Smooth muscle cell of trachea (primary cell): ENCODE results near the gene PNCK. TPM values are rescaled to one million over a fixed set of nuclear protein-coding genes. Genes with fewer than 3 reads are reported as not detected.

Experiments used
- total RNA-seq: library from RNA; depleted of rRNA; stranded (reverse); fragments of >200 nt; gene quantifications from 2 replicates; pipeline ENCODE4 v1.2.1, GENCODE V29; 2014

The PNCK gene
- 1.2 TPM in 1 of 2 replicates, not detected in the other for total RNA-seq

GRCh38 chrX:153673428-153674218 lies at the start of gene PNCK:
PNCK (minus strand) TSS chrX:153673813; CDS start chrX:153673076, 737 bp downstream.

GRCh38 chrX:153687121-153688039 lies 13.8 kb upstream of the PNCK start, which contains the start of gene SLC6A8:
SLC6A8 (plus strand) TSS chrX:153687926; CDS start chrX:153688575, 649 bp downstream.

GRCh38 chrX:153646620-153647373 lies 26.8 kb downstream of the PNCK start, which contains the start of gene DUSP9:
DUSP9 (plus strand) TSS chrX:153647203; CDS start chrX:153647954, 751 bp downstream.

Other genes starting within 250 kb of the PNCK start
- 1.7 and 3.8 TPM in 2 replicates for gene TREX2, start 227.8 kb downstream of the PNCK start, total RNA-seq
- 13.7 and 17.0 TPM in 2 replicates for gene HAUS7, start 203.2 kb downstream of the PNCK start, total RNA-seq
- gene BGN, start 178.8 kb downstream of the PNCK start, total RNA-seq = 10.5 and 57.7 TPM in 2 replicates
- gene ATP2B3, start 156.2 kb downstream of the PNCK start, total RNA-seq = under 0.01 TPM in 1 of 2 replicates, not detected in the other
- 25.1 and 27.8 TPM in 2 replicates for gene CCNQ, start 74.7 kb downstream of the PNCK start, total RNA-seq
- gene DUSP9, start 26.6 kb downstream of the PNCK start, total RNA-seq = under 0.01 TPM in 1 of 2 replicates, not detected in the other
- 8.9 and 14.9 TPM in 2 replicates for gene SLC6A8, start 14.1 kb upstream of the PNCK start, total RNA-seq
- 115 and 129 TPM in 2 replicates for gene BCAP31, start 50.6 kb upstream of the PNCK start, total RNA-seq
- gene ABCD1, start 51.0 kb upstream of the PNCK start, total RNA-seq = 15.7 and 26.0 TPM in 2 replicates
- 2.3 and 6.1 TPM in 2 replicates for gene PLXNB3, start 90.4 kb upstream of the PNCK start, total RNA-seq
- gene SRPK3, start 107.2 kb upstream of the PNCK start, total RNA-seq = 0.58 and 1.5 TPM in 2 replicates
- 62.4 and 63.3 TPM in 2 replicates for gene IDH3G, start 120.6 kb upstream of the PNCK start, total RNA-seq
- 55.1 and 119 TPM in 2 replicates for gene SSR4, start 120.9 kb upstream of the PNCK start, total RNA-seq
- 0.15 and 0.33 TPM in 2 replicates for gene PDZD4, start 156.7 kb upstream of the PNCK start, total RNA-seq
- gene L1CAM, start 212.4 kb upstream of the PNCK start, total RNA-seq = 1.2 and 1.6 TPM in 2 replicates
- not detected in 2 replicates for gene AVPR2, start 230.9 kb upstream of the PNCK start, total RNA-seq